Parathyroid adenoma (tissue), 2 donors: ENCODE results near the gene LAPTM5.
"Not testable (repeated sequence)": the region's sequence is repeated elsewhere in the genome, so short reads cannot be mapped to it uniquely, and the experiment has no call there.

Experiments
- H2AFZ ChIP-seq: fragments of 300-600 bp; sonication (generic); one replicate; pipeline ENCODE4 v1.7.0; 2017; ENCODE audit warnings: antibody characterized with exemption, mild to moderate bottlenecking
- H3K27ac ChIP-seq: fragments of 300-600 bp; sonication (generic); one replicate; pipeline ENCODE4 v1.7.0; 2017
- H3K27me3 ChIP-seq: fragments of 300-600 bp; sonication (generic); one replicate; pipeline ENCODE4 v1.7.0; 2017; ENCODE audit warnings: low read length; ENCODE audit not compliant: control insufficient read depth, insufficient read depth
- H3K36me3 ChIP-seq: fragments of 300-600 bp; sonication (generic); one replicate; pipeline ENCODE4 v1.7.0; 2017; ENCODE audit warnings: low read length; ENCODE audit not compliant: control insufficient read depth, insufficient read depth
- H3K4me1 ChIP-seq: fragments of 300-600 bp; sonication (generic); one replicate; pipeline ENCODE4 v1.7.0; 2017; ENCODE audit warnings: control low read depth
- H3K4me2 ChIP-seq: fragments of 300-600 bp; sonication (generic); one replicate; pipeline ENCODE4 v1.7.0; 2017; ENCODE audit warnings: low read length
- H3K4me3 ChIP-seq: fragments of 300-600 bp; sonication (generic); one replicate; pipeline ENCODE4 v1.7.0; 2017; ENCODE audit warnings: low read depth, low read length
- H3K79me2 ChIP-seq: fragments of 300-600 bp; sonication (generic); one replicate; pipeline ENCODE4 v1.7.0; 2017; ENCODE audit warnings: control low read depth
- H3K9ac ChIP-seq: fragments of 300-600 bp; sonication (generic); one replicate; pipeline ENCODE4 v1.7.0; 2017; ENCODE audit warnings: mild to moderate bottlenecking
- H3K9me3 ChIP-seq: fragments of 300-600 bp; sonication (generic); one replicate; pipeline ENCODE4 v1.7.0; 2017; ENCODE audit warnings: low read length; ENCODE audit not compliant: control insufficient read depth
- TF ChIP-seq, protein P1 (sequence below): fragments of 300-600 bp; sonication (generic); IDR thresholded peaks from one replicate; pipeline ENCODE4 v1.7.0; 2017; ENCODE audit warnings: antibody characterized with exemption, mild to moderate bottlenecking
- donor health status: primary hyperparathyroidism.

Gene LAPTM5

DNA sequence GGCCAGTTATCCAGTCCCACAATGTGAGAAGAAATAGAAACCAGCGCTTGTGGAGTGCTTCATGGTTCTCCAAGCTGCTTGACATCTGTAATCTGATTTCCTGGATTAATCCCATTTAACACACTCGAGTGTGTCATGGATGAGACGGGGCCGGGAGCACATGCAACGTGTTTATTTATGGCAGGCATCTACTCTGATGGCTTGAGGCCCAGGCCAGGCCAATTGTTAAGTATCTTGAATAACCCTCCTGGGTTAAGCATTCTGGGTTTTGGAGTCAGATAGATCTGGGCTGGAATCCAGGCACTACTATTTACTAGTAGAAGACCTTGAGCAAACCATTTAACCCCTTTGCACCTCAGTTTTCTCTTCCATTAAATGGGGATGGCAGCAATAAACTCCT is 37.5 kb upstream of the LAPTM5 start:
- H3K9ac ChIP-seq = no peak overlapping the region
- TF ChIP-seq, protein P1, sequence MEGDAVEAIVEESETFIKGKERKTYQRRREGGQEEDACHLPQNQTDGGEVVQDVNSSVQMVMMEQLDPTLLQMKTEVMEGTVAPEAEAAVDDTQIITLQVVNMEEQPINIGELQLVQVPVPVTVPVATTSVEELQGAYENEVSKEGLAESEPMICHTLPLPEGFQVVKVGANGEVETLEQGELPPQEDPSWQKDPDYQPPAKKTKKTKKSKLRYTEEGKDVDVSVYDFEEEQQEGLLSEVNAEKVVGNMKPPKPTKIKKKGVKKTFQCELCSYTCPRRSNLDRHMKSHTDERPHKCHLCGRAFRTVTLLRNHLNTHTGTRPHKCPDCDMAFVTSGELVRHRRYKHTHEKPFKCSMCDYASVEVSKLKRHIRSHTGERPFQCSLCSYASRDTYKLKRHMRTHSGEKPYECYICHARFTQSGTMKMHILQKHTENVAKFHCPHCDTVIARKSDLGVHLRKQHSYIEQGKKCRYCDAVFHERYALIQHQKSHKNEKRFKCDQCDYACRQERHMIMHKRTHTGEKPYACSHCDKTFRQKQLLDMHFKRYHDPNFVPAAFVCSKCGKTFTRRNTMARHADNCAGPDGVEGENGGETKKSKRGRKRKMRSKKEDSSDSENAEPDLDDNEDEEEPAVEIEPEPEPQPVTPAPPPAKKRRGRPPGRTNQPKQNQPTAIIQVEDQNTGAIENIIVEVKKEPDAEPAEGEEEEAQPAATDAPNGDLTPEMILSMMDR = no peak
- H3K27ac ChIP-seq = no peak overlapping the region
- peaks cover 6% of the 10 kb centered on the region for H3K4me1 ChIP-seq
- no peaks in the 10 kb centered on the region for H3K79me2 ChIP-seq
- H3K4me2 ChIP-seq = no peak overlapping the region
- H3K9me3 ChIP-seq = no peaks in the 10 kb centered on the region
- no peaks in the 10 kb centered on the region for H3K36me3 ChIP-seq
- no peaks in the 10 kb centered on the region for H3K27me3 ChIP-seq
- no peak overlapping the region for H3K4me3 ChIP-seq
- no peak overlapping the region for H2AFZ ChIP-seq

DNA sequence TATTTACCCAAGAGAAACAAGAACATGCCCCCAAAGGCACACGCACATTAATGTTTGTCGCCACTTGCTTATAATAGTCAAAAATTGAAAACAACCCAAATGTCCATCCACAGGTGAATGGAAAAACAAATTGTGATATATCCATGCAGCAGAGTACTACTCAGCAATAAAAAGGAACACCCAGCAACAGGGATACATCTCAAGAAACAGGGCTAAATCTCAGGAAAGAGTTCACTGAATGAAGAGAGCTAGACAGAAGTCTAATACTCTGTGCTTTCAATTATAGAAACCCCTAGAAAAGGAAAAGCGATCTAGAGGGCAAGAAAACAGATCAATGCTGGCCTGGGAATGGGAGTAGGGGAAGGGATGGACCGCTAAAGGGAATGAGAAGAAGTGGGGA is 36.7 kb upstream of the LAPTM5 start:
- no peak overlapping the region for H3K4me3 ChIP-seq
- H2AFZ ChIP-seq = no peak overlapping the region
- TF ChIP-seq, protein P1 = no peak
- H3K36me3 ChIP-seq = no peaks in the 10 kb centered on the region
- no peaks in the 10 kb centered on the region for H3K27me3 ChIP-seq
- H3K9me3 ChIP-seq = no peaks in the 10 kb centered on the region
- no peak overlapping the region for H3K9ac ChIP-seq
- H3K79me2 ChIP-seq = no peaks in the 10 kb centered on the region
- no peak overlapping the region for H3K4me2 ChIP-seq
- H3K4me1 ChIP-seq = peaks cover 6% of the 10 kb centered on the region
- H3K27ac ChIP-seq = no peak overlapping the region

DNA sequence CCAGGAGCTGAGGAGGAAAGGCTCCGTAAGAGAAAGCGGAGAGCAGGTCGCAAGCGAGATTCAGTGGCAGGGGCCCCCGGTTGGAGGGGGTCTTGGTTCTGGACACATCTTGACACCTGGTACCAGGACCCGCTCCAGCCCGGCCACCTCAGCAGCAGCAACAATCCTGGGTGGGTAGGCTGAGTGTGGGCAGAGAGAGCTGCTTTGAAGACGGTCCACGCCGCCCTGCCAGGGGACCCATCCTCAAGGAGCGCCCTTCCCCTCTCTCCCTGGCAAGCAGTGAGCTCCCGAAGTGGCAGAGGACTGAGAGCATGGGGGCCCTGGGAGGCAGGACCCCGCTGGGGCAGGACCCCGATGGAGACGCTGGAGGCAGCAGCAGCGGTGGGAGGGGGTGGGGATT is 35.6 kb upstream of the LAPTM5 start:
- Histone ChIP-seq H3K9me3 (no peaks in the 10 kb centered on the region), H3K27me3 (no peaks in the 10 kb centered on the region), H3K4me2 (no peak overlapping the region), H3K4me3 (no peak overlapping the region), H2AFZ (no peak overlapping the region), H3K36me3 (no peaks in the 10 kb centered on the region), H3K4me1 (peaks cover 1% of the 10 kb centered on the region), H3K9ac (no peak overlapping the region), H3K79me2 (no peaks in the 10 kb centered on the region), H3K27ac (no peak overlapping the region)
- TF ChIP-seq, protein P1 = no peak

DNA sequence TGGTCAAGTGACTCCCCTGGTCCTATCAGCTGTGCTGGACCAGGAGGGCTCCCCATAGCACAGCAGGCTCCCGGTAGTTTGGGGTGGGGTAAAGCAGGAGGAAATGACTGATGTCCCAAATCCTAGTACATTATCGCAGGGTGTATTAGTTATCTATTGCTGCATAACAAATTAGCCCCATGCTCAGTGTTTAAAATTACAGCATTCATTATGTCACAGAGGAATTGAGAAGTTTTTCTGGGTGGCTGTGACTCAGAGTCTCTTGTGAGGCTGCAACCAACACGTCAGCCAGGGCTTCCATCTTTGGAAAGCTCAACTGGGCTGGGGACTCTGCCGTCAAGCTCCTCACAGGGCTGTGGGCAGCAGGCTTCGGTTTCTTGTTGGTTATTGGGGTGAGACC is 34.3 kb upstream of the LAPTM5 start:
- no peak overlapping the region for H3K27ac ChIP-seq
- TF ChIP-seq, protein P1 = no peak
- no peak overlapping the region for H2AFZ ChIP-seq
- H3K36me3 ChIP-seq = no peaks in the 10 kb centered on the region
- no peak overlapping the region for H3K9ac ChIP-seq
- no peaks in the 10 kb centered on the region for H3K27me3 ChIP-seq
- H3K4me3 ChIP-seq = no peak overlapping the region
- no peaks in the 10 kb centered on the region for H3K4me1 ChIP-seq
- no peaks in the 10 kb centered on the region for H3K79me2 ChIP-seq
- no peak overlapping the region for H3K4me2 ChIP-seq
- no peaks in the 10 kb centered on the region for H3K9me3 ChIP-seq

DNA sequence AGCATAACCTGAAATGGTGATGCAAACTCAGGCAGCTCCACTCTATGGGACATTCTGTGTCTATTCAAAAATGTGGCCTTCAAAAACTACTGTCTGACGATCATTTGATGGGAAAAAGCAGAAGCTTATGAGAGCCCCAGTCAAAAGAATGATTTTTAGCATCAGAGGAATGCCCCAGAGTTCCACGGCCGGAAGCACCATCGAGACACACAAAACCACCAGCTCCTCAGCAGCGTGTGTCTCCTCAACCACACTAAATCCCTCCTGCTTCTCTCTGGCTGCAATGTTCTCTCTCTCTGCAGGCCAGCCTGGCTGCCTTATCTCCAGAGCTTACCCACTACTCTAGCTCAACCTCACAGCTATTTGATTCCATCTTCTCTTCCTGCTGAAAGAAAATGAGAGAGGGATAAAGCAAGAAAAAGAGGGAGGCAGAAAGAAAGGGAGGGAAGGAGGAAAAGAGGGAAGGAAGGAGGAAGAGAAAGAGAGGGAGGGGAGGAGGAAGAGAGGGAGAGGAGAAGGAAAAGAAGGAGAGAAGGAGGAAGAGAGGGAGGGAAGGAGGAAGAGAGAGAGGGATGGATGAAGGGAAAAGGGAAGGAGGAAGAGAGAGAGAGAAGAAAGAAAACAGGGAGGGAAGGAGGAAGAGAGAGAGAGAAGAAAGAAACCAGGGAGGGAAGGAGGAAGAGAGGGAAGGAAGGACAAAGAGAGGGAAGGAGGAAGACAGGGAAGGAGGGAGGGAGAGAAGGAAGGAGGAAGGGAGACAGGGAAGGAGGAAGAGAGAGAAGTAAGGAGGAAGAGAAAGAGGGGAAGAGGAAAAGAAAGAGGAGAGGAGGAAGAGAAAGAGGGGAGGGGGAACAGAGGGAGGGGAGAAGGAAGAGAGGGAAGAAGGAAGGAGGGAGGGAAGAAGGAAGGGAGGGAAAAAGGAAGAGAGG is 33.5 kb upstream of the LAPTM5 start:
- H3K27me3 ChIP-seq = no peaks in the 10 kb centered on the region
- no peak overlapping the region for H3K27ac ChIP-seq
- no peaks in the 10 kb centered on the region for H3K9me3 ChIP-seq
- H3K4me2 ChIP-seq = no peak overlapping the region
- H3K4me3 ChIP-seq = no peak overlapping the region
- H3K36me3 ChIP-seq = no peaks in the 10 kb centered on the region
- H3K9ac ChIP-seq = no peak overlapping the region
- H2AFZ ChIP-seq = no peak overlapping the region
- TF ChIP-seq, protein P1 = no peak
- no peaks in the 10 kb centered on the region for H3K79me2 ChIP-seq
- no peaks in the 10 kb centered on the region for H3K4me1 ChIP-seq

DNA sequence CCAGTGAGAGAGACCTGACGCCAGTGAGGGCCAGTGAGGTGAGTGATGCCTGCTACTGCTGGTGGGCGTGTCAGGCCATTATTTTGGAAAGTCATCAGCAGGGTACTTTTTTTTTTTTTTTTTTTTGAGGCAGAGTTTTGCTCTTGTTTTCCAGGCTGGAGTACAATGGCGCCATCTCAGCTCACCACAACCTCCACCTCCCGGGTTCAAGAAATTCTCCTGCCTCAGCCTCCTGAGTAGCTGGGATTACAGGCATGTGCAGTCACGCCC is 32.6 kb upstream of the LAPTM5 start:
- H3K27ac ChIP-seq, H3K27me3 ChIP-seq, H3K36me3 ChIP-seq, H3K4me2 ChIP-seq, H3K9ac ChIP-seq, H3K9me3 ChIP-seq, H3K79me2 ChIP-seq, H3K4me1 ChIP-seq, H3K4me3 ChIP-seq, H2AFZ ChIP-seq: not testable (repeated sequence)
